ENCODE results near the gene ARHGDIA. TPM values are rescaled to one million over a fixed set of nuclear protein-coding genes. Genes with fewer than 3 reads are reported as not detected.
A peak's percentile ranks its signal among the peaks of the same experiment; 100 is the strongest.

Gene ARHGDIA
- polyA plus RNA-seq, 1 donor from 2014 or later, result 16.1 TPM

- no peak overlapping the region for H3K27ac ChIP-seq (ENCODE audit: low read length)
- H3F3A ChIP-seq (ENCODE audit: insufficient read depth, low read length, poor library complexity, severe bottlenecking), result no peaks in the 10 kb centered on the region
- H3K27me3 ChIP-seq (ENCODE audit: insufficient read depth, low read depth, low read length), result no peaks in the 10 kb centered on the region
- H2AFZ ChIP-seq (ENCODE audit: low read depth, low read length), result no peak overlapping the region
- no peaks in the 10 kb centered on the region for H3K36me3 ChIP-seq (ENCODE audit: insufficient read depth, low read length)
- H3K4me2 ChIP-seq (ENCODE audit: low read length), result no peak overlapping the region
- no peak overlapping the region for H3K9ac ChIP-seq (ENCODE audit: low read length)
- TF ChIP-seq SMC3 (conservative IDR thresholded peaks at IDR 0.05; ENCODE audit: poor library complexity) (no peak), CTCF (IDR thresholded peaks at IDR 0.05; ENCODE audit: poor library complexity, severe bottlenecking) (no peak), RAD21 (conservative IDR thresholded peaks at IDR 0.05) (no peak), EZH2 (IDR thresholded peaks at IDR 0.05; ENCODE audit: borderline replicate concordance, insufficient read depth, low read length, poor library complexity, severe bottlenecking) (no peak), MXI1 (conservative IDR thresholded peaks at IDR 0.05; ENCODE audit: poor library complexity, severe bottlenecking) (no peak), POLR2AphosphoS5 (IDR thresholded peaks at IDR 0.05) (no peak), EP300 (conservative IDR thresholded peaks at IDR 0.05; ENCODE audit: poor library complexity, severe bottlenecking) (no peak), TAF1 (IDR thresholded peaks at IDR 0.05; ENCODE audit: low read depth) (no peak), REST (IDR thresholded peaks at IDR 0.05; ENCODE audit: borderline replicate concordance) (no peak)
- no peaks in the 10 kb centered on the region for H3K9me2 ChIP-seq (ENCODE audit: insufficient read depth, low read length)
- no peaks in the 10 kb centered on the region for H4K20me1 ChIP-seq (ENCODE audit: insufficient read depth)
- H3K79me2 ChIP-seq (replicated peaks; ENCODE audit: insufficient read depth, low read length), result peaks cover 14% of the 10 kb centered on the region
- no peaks in the 10 kb centered on the region for H3K9me3 ChIP-seq (ENCODE audit: low read length)
- H3K4me3 ChIP-seq (ENCODE audit: low read length), result peak overlapping the region; percentile 96
Measured at GRCh38 chr17:81868674-81869220, 2.4 kb downstream of the ARHGDIA start.

GRCh38 chr17:81867991-81868673 lies 3.0 kb downstream of the ARHGDIA start:
- Histone ChIP-seq H3K36me3 (ENCODE audit: insufficient read depth, low read length) (no peaks in the 10 kb centered on the region), H3K9me3 (ENCODE audit: low read length) (no peaks in the 10 kb centered on the region), H3K79me2 (replicated peaks; ENCODE audit: insufficient read depth, low read length) (peaks cover 19% of the 10 kb centered on the region), H3K4me2 (ENCODE audit: low read length) (no peak overlapping the region), H3F3A (ENCODE audit: insufficient read depth, low read length, poor library complexity, severe bottlenecking) (no peaks in the 10 kb centered on the region), H3K9ac (ENCODE audit: low read length) (no peak overlapping the region), H3K27ac (ENCODE audit: low read length) (no peak overlapping the region), H3K27me3 (ENCODE audit: insufficient read depth, low read depth, low read length) (no peaks in the 10 kb centered on the region), H3K4me3 (ENCODE audit: low read length) (no peak overlapping the region), H4K20me1 (ENCODE audit: insufficient read depth) (no peaks in the 10 kb centered on the region), H2AFZ (ENCODE audit: low read depth, low read length) (no peak overlapping the region), H3K9me2 (ENCODE audit: insufficient read depth, low read length) (no peaks in the 10 kb centered on the region)
- TF ChIP-seq SMC3 (conservative IDR thresholded peaks at IDR 0.05; ENCODE audit: poor library complexity), result no peak
- no peak for TF ChIP-seq REST (IDR thresholded peaks at IDR 0.05; ENCODE audit: borderline replicate concordance)
- TF ChIP-seq EZH2 (IDR thresholded peaks at IDR 0.05; ENCODE audit: borderline replicate concordance, insufficient read depth, low read length, poor library complexity, severe bottlenecking), result no peak
- TF ChIP-seq EP300 (conservative IDR thresholded peaks at IDR 0.05; ENCODE audit: poor library complexity, severe bottlenecking), result no peak
- no peak for TF ChIP-seq TAF1 (IDR thresholded peaks at IDR 0.05; ENCODE audit: low read depth)
- no peak for TF ChIP-seq POLR2AphosphoS5 (IDR thresholded peaks at IDR 0.05)
- no peak for TF ChIP-seq RAD21 (conservative IDR thresholded peaks at IDR 0.05)
- TF ChIP-seq CTCF (IDR thresholded peaks at IDR 0.05; ENCODE audit: poor library complexity, severe bottlenecking), result no peak
- TF ChIP-seq MXI1 (conservative IDR thresholded peaks at IDR 0.05; ENCODE audit: poor library complexity, severe bottlenecking), result no peak
